GM19023 (cell line): Measurements from ENCODE around the gene EHD3.

Experiments
- ATAC-seq: cut with Tn5 transposase; IDR thresholded peaks from one replicate; pipeline ENCODE4 v1.9.1; 2021; ENCODE audit warnings: mild to moderate bottlenecking, moderate library complexity; ENCODE audit not compliant: unreplicated experiment

The EHD3 gene

DNA sequence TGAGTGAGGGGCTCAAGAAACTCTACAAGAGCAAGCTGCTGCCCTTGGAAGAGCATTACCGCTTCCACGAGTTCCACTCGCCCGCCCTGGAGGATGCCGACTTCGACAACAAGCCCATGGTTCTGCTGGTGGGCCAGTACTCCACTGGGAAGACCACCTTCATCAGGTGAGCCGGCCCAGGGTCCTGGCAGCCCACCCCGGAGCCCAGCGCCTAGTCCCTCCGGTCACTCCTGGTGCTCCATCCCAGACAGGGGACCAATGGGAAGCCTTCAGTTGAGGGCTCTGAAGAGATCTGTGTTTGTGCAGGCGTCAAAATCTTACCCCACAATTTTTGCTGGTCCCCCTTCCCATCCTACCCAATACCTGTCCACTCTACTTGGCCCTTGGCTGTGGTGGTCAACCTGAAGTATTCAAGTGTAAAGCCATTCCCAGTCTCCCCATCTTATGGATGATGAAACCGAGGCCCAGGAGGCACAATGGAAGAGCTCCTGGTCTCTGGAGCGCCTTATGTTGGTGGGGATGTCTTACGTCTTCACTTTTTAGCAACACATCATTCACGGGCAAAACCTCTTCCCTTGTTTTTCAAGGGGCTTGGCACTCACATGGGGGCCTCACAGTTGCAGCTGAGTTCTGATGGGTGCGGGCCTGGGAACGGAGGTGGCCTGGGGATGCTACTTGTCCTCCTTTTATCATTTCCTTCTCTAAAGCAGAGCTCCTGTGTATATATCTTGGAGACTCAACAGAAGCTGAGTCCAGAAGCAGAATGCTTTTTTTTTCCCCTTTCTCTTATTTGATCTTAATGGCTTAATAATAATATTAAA, 941 bp downstream of the EHD3 start:
- ATAC-seq: no peak

- ATAC-seq: no peak
Measured at GRCh38 chr2:31235504-31235902, 1.6 kb downstream of the EHD3 start.

- no peak for ATAC-seq
Measured at GRCh38 chr2:31236433-31237205, 2.7 kb downstream of the EHD3 start.

- no peak for ATAC-seq
Measured at GRCh38 chr2:31237348-31238017, 3.5 kb downstream of the EHD3 start.

DNA sequence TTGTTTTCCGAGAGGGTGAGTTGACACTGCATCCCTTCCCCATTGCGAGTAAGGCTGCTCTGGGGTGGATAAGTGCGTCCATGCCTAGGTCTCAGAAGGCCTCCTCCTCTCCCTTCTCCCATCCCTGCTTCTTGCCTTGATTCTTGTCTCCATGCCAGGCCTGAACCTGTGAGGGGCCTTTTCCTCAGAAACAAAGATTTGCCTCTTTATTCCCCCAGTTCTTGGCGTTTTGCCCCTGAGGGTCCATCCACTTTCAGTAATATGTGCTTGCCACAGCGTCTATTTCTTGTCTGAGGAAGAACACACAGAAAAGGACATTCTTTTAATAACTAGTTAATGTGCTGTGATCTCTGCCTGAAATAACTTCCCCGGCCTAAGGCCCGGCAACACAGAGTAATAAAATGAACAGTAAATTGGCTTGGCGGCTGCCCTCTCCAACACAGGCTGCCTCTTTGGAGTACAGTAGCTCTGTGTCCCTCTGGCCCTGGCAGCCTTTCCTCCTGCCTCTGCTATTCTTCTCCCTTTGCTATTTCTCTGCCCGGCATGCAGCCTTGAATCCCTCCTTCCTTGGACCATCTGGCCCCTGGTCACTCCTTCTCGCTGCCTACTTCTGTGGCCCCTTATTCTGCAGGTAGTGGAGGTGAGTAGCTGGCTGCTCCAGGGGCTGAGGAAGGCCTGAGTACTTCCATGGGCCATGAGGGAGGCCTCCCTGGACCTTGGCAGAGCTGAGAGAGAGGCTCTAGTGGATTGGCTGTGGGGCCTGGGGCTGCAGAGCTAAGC, 4.4 kb downstream of the EHD3 start:
- no peak for ATAC-seq

DNA sequence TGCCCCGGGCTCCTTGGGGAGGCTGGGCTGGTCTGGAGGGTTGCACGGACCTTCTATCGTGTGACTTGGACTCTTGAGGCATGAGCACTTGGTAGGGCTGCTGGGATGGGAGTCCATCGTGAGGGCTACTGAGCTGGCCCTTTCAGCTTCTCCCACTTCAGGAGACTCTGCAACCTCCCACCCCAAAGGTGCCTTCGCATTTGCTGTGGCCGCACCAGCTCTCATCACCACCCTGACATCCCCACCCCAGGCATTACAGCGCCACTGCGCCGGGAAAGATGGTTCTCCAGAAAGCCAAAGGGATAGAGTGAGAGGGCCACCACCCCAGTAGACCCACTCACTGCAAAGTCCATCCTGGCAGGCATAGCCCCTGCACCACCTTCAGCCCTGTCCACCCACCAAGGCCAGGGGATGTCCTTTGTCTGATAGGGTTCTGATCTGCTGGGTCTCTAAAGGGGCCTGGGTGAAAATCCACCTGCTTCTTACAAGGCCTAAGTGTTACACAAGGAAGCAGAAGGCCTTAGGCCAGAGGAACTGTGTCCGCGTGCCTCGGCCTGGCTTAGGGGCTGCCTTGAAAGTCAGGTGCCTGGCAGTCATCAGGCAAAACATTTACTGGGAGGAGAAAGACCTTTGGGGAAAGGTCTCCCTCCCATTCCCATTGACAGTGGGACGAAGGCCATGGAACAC, 5.1 kb downstream of the EHD3 start:
- no peak for ATAC-seq

DNA sequence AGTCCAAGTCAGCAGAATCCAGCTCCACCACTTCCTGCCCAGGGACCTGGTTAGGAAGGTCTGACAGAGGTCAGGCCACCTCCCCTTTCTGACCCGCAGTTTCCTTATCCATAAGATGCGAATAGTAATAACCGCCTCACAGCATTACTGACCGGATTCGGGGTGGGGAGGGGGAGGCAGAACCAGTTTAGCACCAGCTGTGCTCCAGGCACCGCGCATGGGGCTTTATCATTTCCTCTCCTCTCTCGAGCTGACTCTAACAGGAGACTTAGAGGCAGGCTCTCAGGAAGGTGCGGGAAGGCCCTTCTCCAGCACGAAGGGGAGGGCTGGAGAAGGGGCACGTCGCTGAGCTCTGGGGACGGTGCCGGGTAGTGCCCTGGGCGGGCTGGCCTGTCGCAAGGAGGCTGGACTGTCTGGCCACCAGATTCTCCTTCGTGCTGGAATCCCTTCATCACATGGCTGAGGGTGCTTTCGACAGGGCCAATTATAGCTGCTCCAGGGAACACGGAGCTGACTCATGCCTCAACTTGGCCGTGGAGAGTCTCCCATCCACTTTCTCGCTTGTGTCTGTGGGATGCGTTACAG, 5.7 kb downstream of the EHD3 start:
- no peak for ATAC-seq

GRCh38 chr2:31240381-31241365, 6.7 kb downstream of the EHD3 start:
- ATAC-seq: no peak

DNA sequence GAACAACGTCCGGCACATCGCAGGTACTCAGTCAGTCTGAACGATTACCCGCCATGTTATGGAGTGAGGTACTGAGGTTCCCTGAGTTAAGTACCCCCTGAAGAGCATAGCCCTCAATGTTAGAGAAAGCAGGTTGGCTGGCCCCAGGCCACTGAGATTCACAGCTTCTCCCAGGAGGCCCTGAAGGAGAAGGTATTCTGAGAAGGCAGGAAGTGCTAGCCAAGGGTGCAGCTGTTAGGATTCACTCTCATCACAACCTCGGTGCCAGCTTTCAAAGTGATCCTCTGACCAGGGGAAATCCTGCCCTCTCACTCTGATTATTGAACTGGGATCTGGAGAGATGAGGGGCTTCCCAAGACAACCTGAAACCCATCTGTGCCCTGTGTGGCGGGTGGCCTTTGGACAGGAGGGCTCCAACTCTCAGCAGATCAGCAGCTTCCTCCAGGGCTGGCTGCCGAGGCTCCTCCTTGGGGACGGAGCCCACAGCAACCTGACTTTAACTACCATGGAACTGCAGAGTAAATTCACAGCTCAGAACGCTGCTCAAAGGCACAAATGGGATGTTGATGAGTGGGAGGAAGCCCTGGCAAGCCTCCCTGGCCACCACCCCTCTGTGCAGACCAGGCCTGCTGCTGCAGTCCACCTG, 7.8 kb downstream of the EHD3 start:
- ATAC-seq: no peak

DNA sequence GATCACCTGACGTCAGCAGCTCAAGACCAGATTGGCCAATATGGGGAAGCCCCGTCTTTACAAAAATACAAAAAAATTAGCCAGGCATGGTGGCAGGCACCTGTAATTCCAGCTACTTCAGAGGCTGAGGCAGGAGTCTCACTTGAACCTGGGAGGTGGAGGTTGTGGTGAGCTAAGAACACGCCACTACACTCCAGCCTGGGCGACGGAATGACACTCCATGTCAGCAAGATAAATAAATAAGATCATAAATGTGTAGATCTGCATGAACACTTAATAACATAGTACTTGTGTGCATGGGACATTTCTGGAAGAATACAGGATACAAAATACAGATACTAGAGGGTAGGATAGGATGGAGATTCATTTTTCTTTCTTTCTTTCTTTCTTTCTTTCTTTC, 9.1 kb downstream of the EHD3 start:
- ATAC-seq: no peak

DNA sequence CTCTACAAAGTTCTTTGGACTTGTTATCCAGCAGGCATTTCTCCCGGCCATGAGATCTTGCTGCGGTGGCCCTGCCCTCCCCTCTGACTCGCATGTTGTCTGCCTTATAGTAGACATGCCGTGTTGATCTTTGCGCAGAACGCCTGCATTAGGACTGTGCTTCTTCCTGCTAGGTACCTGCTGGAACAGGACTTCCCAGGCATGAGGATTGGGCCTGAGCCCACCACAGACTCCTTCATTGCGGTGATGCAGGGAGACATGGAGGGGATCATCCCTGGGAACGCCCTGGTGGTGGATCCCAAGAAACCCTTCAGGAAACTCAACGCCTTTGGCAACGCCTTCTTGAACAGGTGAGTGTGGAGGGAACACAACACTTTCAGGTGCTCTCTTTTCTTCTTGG, 10.1 kb downstream of the EHD3 start:
- ATAC-seq: no peak

DNA sequence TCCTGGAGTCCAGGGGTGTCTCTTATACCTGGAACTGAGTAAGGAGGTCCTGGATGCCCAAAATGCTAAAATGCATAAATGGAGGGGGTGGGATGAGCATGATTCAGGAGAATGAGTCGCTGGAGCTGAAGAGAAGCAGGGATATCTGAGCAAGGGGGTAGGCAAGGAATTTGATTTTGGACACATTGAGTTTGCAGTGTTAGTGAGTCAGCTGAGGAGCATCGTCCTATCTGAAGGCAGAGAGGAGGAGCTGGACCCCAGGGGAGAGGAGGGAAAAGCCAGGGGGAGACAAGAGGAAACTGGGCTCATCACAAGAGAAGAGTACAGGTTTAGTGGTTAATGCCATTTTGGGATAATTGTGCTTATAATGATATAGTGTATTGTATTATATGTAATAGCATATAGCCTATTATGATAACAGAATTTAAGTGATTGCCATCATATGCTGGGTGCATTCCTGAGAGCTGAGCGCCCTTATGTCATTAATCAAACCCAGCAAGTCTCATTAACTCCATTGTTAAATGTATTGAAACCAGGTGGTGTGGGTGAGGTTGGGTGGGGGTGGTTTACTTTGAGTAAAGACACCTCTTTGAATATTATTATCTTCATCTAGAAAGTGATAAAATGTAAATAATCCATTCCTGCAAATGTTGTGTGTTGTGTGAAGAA, 12.4 kb downstream of the EHD3 start:
- ATAC-seq: no peak

DNA sequence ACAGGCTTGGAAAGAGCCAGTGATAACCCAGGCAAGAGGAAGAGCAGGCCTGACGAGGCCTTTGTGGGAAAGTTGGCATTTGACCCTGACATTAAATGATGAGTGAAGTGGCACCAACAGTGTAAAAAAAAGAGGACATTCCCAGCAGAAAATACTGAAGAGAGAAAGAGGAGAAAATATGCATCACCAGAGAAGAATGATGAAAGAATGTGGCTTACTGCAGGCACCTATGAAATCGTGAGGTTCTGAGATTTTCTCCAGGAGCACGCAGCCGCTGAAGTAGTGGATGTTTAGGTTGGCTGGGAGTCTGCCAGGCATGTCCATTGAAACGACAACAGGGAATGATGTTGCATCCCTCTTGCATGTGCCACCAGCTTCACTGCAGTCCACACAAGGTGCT, 13.8 kb downstream of the EHD3 start:
- ATAC-seq: no peak

DNA sequence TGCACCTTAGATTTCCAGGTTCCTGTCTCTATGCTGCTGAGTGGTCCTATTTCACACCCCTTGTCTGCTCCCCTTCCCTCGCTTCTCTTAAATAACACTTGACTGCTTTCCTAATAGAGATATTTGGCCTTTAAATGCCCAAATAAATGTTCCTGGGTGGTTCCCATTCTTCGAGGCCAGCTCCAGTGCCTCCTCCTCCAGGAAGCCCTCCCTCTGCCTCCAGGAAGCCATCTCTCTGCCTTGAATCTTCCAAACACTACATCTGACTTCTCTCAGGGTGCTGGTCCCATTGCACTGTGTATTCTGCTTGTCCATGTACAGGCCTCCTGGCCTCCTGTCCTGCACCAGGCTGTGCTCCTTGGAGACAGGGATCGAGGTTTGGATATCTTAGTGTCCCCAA, 14.2 kb downstream of the EHD3 start:
- ATAC-seq: no peak

GRCh38 chr2:31249009-31249690, 15.2 kb downstream of the EHD3 start:
- no peak for ATAC-seq

DNA sequence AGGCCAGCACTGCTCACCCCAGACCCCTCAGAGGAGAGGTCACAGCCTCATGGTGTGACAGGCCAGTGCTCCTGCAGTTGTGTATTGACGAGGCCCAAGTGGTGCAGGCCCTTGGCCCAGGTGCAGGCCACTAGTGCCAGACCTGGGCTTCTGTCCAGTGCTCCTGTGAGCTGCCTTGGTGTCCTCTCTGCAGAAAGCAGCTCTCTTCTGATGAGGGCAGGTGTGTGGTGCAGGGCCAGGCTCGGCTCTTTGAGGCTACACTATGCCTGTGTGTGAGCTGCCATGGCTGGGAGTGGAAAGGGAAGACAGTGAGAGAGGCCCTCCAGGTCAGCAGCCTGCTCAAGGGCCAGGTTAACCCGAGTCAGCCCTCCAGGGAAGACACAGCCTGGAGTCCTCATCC, 17.1 kb downstream of the EHD3 start:
- no peak for ATAC-seq

- ATAC-seq: no peak
Measured at GRCh38 chr2:31251851-31252250, 17.9 kb downstream of the EHD3 start.
